A673 (cell line): ENCODE data around the gene RNF19B. TPM values are rescaled to one million over a fixed set of nuclear protein-coding genes. Genes with fewer than 3 reads are reported as not detected.

ENCODE experiments used
- BruUV-seq: library from RNA; stranded (reverse); fragments of 400-500 nt; replicated peaks from 2 replicates; lab custom pipeline; 2021; lab: Mats Ljungman, UMichigan
- CTCF ChIA-PET: fragments of 300-600 bp; sonication (Branson Sonifier 250); formaldehyde crosslinking; loops from one replicate; lab custom pipeline; 2022; ENCODE audit warnings: antibody characterized with exemption; lab: Charles Lee
- POLR2A ChIA-PET: fragments of 300-600 bp; sonication (Branson Sonifier 250); formaldehyde crosslinking; loops from one replicate; lab custom pipeline; 2022; ENCODE audit warnings: antibody characterized with exemption; ENCODE audit not compliant: low non-redundant PET; lab: Charles Lee
- DNase-seq: peaks from one replicate; pipeline ENCODE4 v3.0.0-alpha.2; 2015; ENCODE audit warnings: low spot score
- H3K27ac ChIP-seq: fragments of 200-600 bp; sonication (generic); 2 replicates; pipeline ENCODE4 v1.5.1; 2016; ENCODE audit warnings: mixed run types, low read depth, mild to moderate bottlenecking, mixed read lengths, antibody characterized with exemption, low read length; ENCODE audit not compliant: poor library complexity, severe bottlenecking
- H3K27me3 ChIP-seq: fragments of 200-600 bp; sonication (generic); replicated peaks from 2 replicates; pipeline ENCODE4 v1.6.1; 2017; ENCODE audit warnings: mixed run types, low read depth, mild to moderate bottlenecking, mixed read lengths, antibody characterized with exemption, low read length; ENCODE audit not compliant: insufficient read depth, poor library complexity
- H3K36me3 ChIP-seq: fragments of 200-600 bp; sonication (generic); 2 replicates; pipeline ENCODE4 v1.6.1; 2016; ENCODE audit warnings: mixed run types, mild to moderate bottlenecking, mixed read lengths, antibody characterized with exemption, low read length; ENCODE audit not compliant: insufficient read depth, poor library complexity, severe bottlenecking
- H3K4me1 ChIP-seq: fragments of 200-600 bp; sonication (generic); 2 replicates; pipeline ENCODE4 v1.6.1; 2017; ENCODE audit warnings: mixed run types, mild to moderate bottlenecking, mixed read lengths, antibody characterized with exemption, low read length; ENCODE audit not compliant: insufficient read depth, poor library complexity, severe bottlenecking
- H3K4me3 ChIP-seq: fragments of 200-600 bp; sonication (generic); 2 replicates; pipeline ENCODE4 v1.5.1; 2016; ENCODE audit warnings: low read depth, mixed run types, mild to moderate bottlenecking, mixed read lengths, low read length; ENCODE audit not compliant: poor library complexity, severe bottlenecking
- H3K9me3 ChIP-seq: fragments of 200-600 bp; sonication (generic); 2 replicates; pipeline ENCODE4 v1.6.1; 2016; ENCODE audit warnings: mixed run types, low read depth, mild to moderate bottlenecking, mixed read lengths, antibody characterized with exemption, low read length; ENCODE audit not compliant: poor library complexity, severe bottlenecking
- EZH2 ChIP-seq: fragments of 200-600 bp; sonication (generic); IDR thresholded peaks from 2 replicates; pipeline ENCODE4 v1.6.1; 2017; ENCODE audit warnings: borderline replicate concordance, low read depth, mild to moderate bottlenecking, mixed read lengths, antibody characterized with exemption, low read length; ENCODE audit not compliant: poor library complexity, severe bottlenecking
- intact Hi-C: fragments of 100-400 bp; cut with micrococcal nuclease; formaldehyde crosslinking; loops from one replicate; pipeline ENCODE4 v1.10.0; 2022; ENCODE audit not compliant: unreplicated experiment
- total RNA-seq: library from RNA; stranded (reverse); gene quantifications from 2 replicates; pipeline ENCODE4 v1.2.3, GENCODE V29; 2021
- TF ChIP-seq, protein P1 (sequence below): fragments of 300-800, 200-600 bp; sonication (generic); conservative IDR thresholded peaks from 2 replicates; pipeline ENCODE4 v1.5.1; 2017; ENCODE audit warnings: low read depth, mild to moderate bottlenecking, antibody characterized with exemption, low read length, moderate library complexity, mixed read lengths

RNF19B gene
- total RNA-seq, 1 experiment from 2014 or later, result 14.3 TPM

DNA sequence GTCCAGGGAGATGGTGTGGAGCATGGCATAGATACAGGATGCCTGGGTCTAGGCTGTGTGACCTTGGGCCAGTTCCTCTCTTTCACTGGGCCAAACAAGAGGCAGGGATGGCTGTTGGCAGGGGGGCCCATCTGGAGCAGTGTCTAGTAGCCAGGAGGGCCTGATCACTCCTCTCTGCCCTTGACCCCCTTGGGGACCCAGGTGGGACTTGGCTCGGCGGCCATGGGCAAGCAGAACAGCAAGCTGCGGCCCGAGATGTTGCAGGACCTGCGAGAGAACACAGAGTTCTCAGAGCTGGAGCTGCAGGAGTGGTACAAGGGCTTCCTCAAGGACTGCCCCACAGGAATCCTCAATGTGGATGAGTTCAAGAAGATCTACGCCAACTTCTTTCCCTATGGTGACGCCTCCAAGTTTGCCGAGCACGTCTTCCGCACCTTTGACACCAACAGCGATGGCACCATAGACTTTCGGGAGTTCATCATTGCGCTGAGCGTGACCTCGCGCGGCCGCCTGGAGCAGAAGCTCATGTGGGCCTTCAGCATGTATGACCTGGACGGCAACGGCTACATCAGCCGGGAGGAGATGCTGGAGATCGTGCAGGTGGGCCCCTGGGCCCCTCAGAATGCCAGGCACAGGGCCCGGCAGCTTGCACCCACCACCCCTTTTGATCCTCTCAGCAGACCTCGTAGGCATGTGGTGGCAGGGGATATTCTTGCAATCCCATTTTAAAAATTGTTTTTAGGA lies 75.8 kb downstream of the RNF19B start:
- no peaks in the 10 kb centered on the region for H3K9me3 ChIP-seq
- POLR2A ChIA-PET, result no interaction called here
- no TSS peak for BruUV-seq
- CTCF ChIA-PET, result no interaction called here
- TF ChIP-seq EZH2, result no peak
- TF ChIP-seq, protein P1, sequence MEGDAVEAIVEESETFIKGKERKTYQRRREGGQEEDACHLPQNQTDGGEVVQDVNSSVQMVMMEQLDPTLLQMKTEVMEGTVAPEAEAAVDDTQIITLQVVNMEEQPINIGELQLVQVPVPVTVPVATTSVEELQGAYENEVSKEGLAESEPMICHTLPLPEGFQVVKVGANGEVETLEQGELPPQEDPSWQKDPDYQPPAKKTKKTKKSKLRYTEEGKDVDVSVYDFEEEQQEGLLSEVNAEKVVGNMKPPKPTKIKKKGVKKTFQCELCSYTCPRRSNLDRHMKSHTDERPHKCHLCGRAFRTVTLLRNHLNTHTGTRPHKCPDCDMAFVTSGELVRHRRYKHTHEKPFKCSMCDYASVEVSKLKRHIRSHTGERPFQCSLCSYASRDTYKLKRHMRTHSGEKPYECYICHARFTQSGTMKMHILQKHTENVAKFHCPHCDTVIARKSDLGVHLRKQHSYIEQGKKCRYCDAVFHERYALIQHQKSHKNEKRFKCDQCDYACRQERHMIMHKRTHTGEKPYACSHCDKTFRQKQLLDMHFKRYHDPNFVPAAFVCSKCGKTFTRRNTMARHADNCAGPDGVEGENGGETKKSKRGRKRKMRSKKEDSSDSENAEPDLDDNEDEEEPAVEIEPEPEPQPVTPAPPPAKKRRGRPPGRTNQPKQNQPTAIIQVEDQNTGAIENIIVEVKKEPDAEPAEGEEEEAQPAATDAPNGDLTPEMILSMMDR, result no peak
- peaks cover 14% of the 10 kb centered on the region for H3K4me1 ChIP-seq
- no peak overlapping the region for H3K4me3 ChIP-seq
- no peak for DNase-seq
- intact Hi-C loops, result no loop called here
- no peak overlapping the region for H3K27ac ChIP-seq
- peaks cover 11% of the 10 kb centered on the region for H3K27me3 ChIP-seq
- no peaks in the 10 kb centered on the region for H3K36me3 ChIP-seq

GRCh38 chr1:32888134-32888533 lies 76.5 kb downstream of the RNF19B start:
- Histone ChIP-seq H3K4me3 (no peak overlapping the region), H3K36me3 (no peaks in the 10 kb centered on the region), H3K27me3 (peaks cover 11% of the 10 kb centered on the region), H3K27ac (no peak overlapping the region), H3K9me3 (no peaks in the 10 kb centered on the region), H3K4me1 (peaks cover 8% of the 10 kb centered on the region)
- POLR2A ChIA-PET, result interaction anchor here (0.5 kb wide), 1 partner anchor 87 kb away, joined by 6 read pairs; no protein-coding TSS in a partner anchor
- intact Hi-C loops, result no loop called here
- CTCF ChIA-PET, result no interaction called here
- BruUV-seq, result no TSS peak
- TF ChIP-seq, protein P1, result no peak
- no peak for TF ChIP-seq EZH2
- no peak for DNase-seq

- no peak for TF ChIP-seq EZH2
- TF ChIP-seq, protein P1, result no peak
- Histone ChIP-seq H3K4me3 (no peak overlapping the region), H3K27me3 (peaks cover 11% of the 10 kb centered on the region), H3K36me3 (no peaks in the 10 kb centered on the region), H3K4me1 (peaks cover 4% of the 10 kb centered on the region), H3K27ac (no peak overlapping the region), H3K9me3 (no peaks in the 10 kb centered on the region)
- intact Hi-C loops, result no loop called here
- no TSS peak for BruUV-seq
- POLR2A ChIA-PET, result interaction anchor here (0.5 kb wide), 1 partner anchor 88 kb away, joined by 6 read pairs; no protein-coding TSS in a partner anchor
- CTCF ChIA-PET, result no interaction called here
- no peak for DNase-seq
Measured at GRCh38 chr1:32887623-32888022, 77.0 kb downstream of the RNF19B start.
